Liver (tissue), 9 donors: Measurements from ENCODE around the gene CFAP61. TPM values are rescaled to one million over a fixed set of nuclear protein-coding genes. Genes with fewer than 3 reads are reported as not detected.

Experiments
- DNase-seq: peaks from one replicate; pipeline ENCODE4 v3.0.0-alpha.2; 2017; ENCODE audit warnings: low spot score
- H3K27ac ChIP-seq, 2 donors: one replicate each; pipeline ENCODE4 v1.7.0; 2013; ENCODE audit warnings: inconsistent platforms in 2 of 2, low read length in 2 of 2, control low read depth in 1 of 2, low read depth in 1 of 2, mild to moderate bottlenecking in 1 of 2
- H3K27me3 ChIP-seq, 4 donors: one replicate each; pipeline versions ENCODE4 v1.6.1 to v1.7.0; 2013; ENCODE audit warnings: low read length in 3 of 4, inconsistent platforms in 1 of 4, mild to moderate bottlenecking in 1 of 4, moderate library complexity in 1 of 4; ENCODE audit not compliant: control insufficient read depth in 4 of 4, insufficient read depth in 4 of 4
- H3K36me3 ChIP-seq, 4 donors: one replicate each; pipeline versions ENCODE4 v1.6.1 to v1.7.0; 2013; ENCODE audit warnings: low read length in 3 of 4, mild to moderate bottlenecking in 3 of 4, low read depth in 1 of 4, moderate library complexity in 1 of 4; ENCODE audit not compliant: control insufficient read depth in 4 of 4, insufficient read depth in 3 of 4
- H3K4me1 ChIP-seq, 4 donors: one replicate each; pipeline versions ENCODE4 v1.6.1 to v1.7.0; 2013; ENCODE audit warnings: low read length in 3 of 4, mild to moderate bottlenecking in 3 of 4, moderate library complexity in 1 of 4; ENCODE audit not compliant: control insufficient read depth in 4 of 4, insufficient read depth in 4 of 4
- H3K4me3 ChIP-seq, 3 donors: one replicate each; pipeline versions ENCODE4 v1.6.1 to v1.7.0; 2013; ENCODE audit warnings: low read length in 3 of 3, control low read depth in 1 of 3, low read depth in 1 of 3, mild to moderate bottlenecking in 1 of 3
- H3K9ac ChIP-seq, 2 donors: one replicate each; pipeline ENCODE4 v1.7.0; 2013; ENCODE audit warnings: low read length in 2 of 2, mild to moderate bottlenecking in 2 of 2, moderate library complexity in 2 of 2, control low read depth in 1 of 2, low read depth in 1 of 2
- H3K9me3 ChIP-seq, 4 donors: one replicate each; pipeline versions ENCODE4 v1.6.1 to v1.7.0; 2013; ENCODE audit warnings: low read length in 3 of 4; ENCODE audit not compliant: control insufficient read depth in 4 of 4
- EGR1 ChIP-seq, 2 donors: IDR thresholded peaks; 2 replicates each; pipeline ENCODE4 v1.6.1; 2016 to 2018; ENCODE audit warnings: antibody characterized with exemption in 2 of 2, low read depth in 2 of 2
- FOXA1 ChIP-seq: IDR thresholded peaks from 2 replicates; pipeline ENCODE4 v1.6.1; 2016; ENCODE audit warnings: antibody characterized with exemption
- GABPA ChIP-seq, 2 donors: IDR thresholded peaks in 1 of 2; conservative IDR thresholded peaks in 1 of 2; 2 replicates each; pipeline ENCODE4 v1.6.1; 2016; ENCODE audit warnings: antibody characterized with exemption in 2 of 2, mild to moderate bottlenecking in 1 of 2, moderate library complexity in 1 of 2
- HNF4A ChIP-seq, 2 donors: conservative IDR thresholded peaks; 2 replicates each; pipeline ENCODE4 v1.6.1; 2016; ENCODE audit warnings: antibody characterized with exemption in 2 of 2, mild to moderate bottlenecking in 2 of 2
- HNF4G ChIP-seq: IDR thresholded peaks from 2 replicates; pipeline ENCODE4 v1.6.1; 2016; ENCODE audit warnings: antibody characterized with exemption
- JUND ChIP-seq, 2 donors: IDR thresholded peaks; 2 replicates each; pipeline ENCODE4 v1.6.1; 2016; ENCODE audit warnings: antibody characterized with exemption in 2 of 2
- NR2F2 ChIP-seq: IDR thresholded peaks from 2 replicates; pipeline ENCODE4 v1.6.1; 2016; ENCODE audit warnings: antibody characterized with exemption
- RAD21 ChIP-seq, 2 donors: IDR thresholded peaks; 2 replicates each; pipeline ENCODE4 v1.6.1; 2016; ENCODE audit warnings: antibody characterized with exemption in 2 of 2, mild to moderate bottlenecking in 2 of 2
- SP1 ChIP-seq: IDR thresholded peaks from 2 replicates; pipeline ENCODE4 v1.6.1; 2018; ENCODE audit warnings: antibody characterized with exemption, mild to moderate bottlenecking
- TAF1 ChIP-seq: conservative IDR thresholded peaks from 2 replicates; pipeline ENCODE4 v1.6.1; 2016; ENCODE audit warnings: antibody characterized with exemption, mild to moderate bottlenecking
- YY1 ChIP-seq: IDR thresholded peaks from 2 replicates; pipeline ENCODE4 v1.6.1; 2016; ENCODE audit warnings: antibody characterized with exemption, mild to moderate bottlenecking
- WGBS: extraction: QIAGEN DNeasy Blood & Tissue Kit; methylation state at CpG from one replicate; pipeline ENCODE4 v1.1.7; 2013; 5-methylcytosine and 5-hydroxymethylcytosine counted together
- polyA plus RNA-seq, 2 donors: library from polyadenylated mRNA; stranded (reverse) in 1 of 2; unstranded in 1 of 2; fragments of 200-250 nt in 1 of 2; fragments of >200 nt in 1 of 2; fragmentation: Nextera tagmentation in 1 of 2; extraction: Ambion mirVana in 1 of 2; gene quantifications; one replicate each; pipeline versions ENCODE4 v1.2.1 to v1.2.3, GENCODE V29; 2013 to 2015
- total RNA-seq, 2 donors: library from RNA; depleted of rRNA; stranded (reverse); fragments of >200 nt; gene quantifications; one replicate each; pipeline ENCODE4 v1.2.3, GENCODE V29; 2014
- TF ChIP-seq, protein P1 (sequence below): fragments of 150-350 bp; IDR thresholded peaks from 2 replicates; pipeline ENCODE4 v1.5.1; 2017; ENCODE audit warnings: improper control_type of control experiment, low read depth, low read length; ENCODE audit not compliant: missing input control
- TF ChIP-seq, protein P2 (sequence below): IDR thresholded peaks from 2 replicates; pipeline ENCODE4 v1.6.1; 2016; ENCODE audit warnings: antibody characterized with exemption, mild to moderate bottlenecking
- TF ChIP-seq, protein P3 (sequence below): IDR thresholded peaks from 2 replicates; pipeline ENCODE4 v1.6.1; 2016; ENCODE audit warnings: antibody characterized with exemption
- TF ChIP-seq, protein P4 (sequence below): IDR thresholded peaks from 2 replicates; pipeline ENCODE4 v1.6.1; 2016; ENCODE audit warnings: antibody characterized with exemption
- donor health status: healthy.
- donor health status: healthy.
- donor health status: healthy.
- donor health status: healthy.
- donor health status: healthy.

Gene CFAP61
- total and polyA plus RNA-seq, 4 donors, result 0.05 TPM; not detected in 3

DNA sequence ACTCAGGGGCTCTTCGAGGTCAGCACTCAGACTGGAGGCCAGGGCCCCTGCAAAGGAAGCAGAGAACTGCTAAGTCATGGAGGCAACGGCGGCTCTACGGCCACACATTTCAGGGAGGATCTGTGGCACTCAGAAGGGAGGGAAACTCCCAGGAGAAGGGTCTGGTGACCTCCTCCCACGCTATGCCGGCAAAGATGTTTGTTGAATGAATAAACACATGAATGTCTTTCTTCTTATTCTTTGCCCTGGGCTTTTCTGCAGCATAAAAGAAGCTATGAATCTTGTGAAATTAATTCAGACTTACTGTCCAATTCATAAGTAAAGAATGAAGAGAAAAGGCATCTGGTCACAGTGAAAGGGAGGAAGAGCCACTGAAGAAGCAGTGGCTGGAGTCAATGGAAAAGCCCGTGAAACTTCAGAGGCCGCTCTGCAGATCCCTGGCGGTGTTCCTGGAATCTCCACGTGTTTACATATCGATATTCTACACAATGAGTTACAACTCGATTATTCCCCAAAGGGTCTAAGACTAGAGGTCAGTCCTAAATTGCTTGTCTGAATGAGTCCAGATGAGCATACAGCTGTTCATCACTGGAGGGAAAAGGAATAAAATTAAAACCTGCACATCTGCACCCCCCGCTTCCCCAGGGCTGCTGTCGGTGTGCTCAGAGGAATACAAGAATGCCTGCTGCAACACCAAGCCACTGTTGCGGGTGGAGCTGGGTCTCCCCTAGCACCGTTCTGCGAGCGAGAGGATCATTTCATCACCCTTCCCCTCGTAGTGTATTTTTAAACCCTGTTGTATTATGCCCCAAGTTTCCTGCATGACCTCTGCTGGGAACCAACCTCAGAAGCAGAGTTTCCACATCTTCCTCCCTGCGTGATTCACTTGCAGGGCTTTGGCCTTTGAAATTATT is 341.1 kb downstream of the CFAP61 start:
- Histone ChIP-seq H3K4me3 (no peak overlapping the region), H3K9me3 (no peaks in the 10 kb centered on the region), H3K9ac (no peak overlapping the region), H3K27me3 (no peaks in the 10 kb centered on the region), H3K27ac (no peak overlapping the region), H3K36me3 (peaks cover 9 to 73% (median 20%) of the 10 kb centered on the region in 4 donors), H3K4me1 (no peaks in the 10 kb centered on the region)
- DNase-seq, result no peak
- 86% methylated on average over 20 of the region's 20 CpGs for WGBS
- TF ChIP-seq TAF1 (no peak), SP1 (no peak), GABPA (IDR thresholded peaks at IDR 0.05 in 1 of 2, conservative IDR thresholded peaks at IDR 0.05 in 1 of 2) (no peak), HNF4G (no peak), HNF4A (conservative IDR thresholded peaks at IDR 0.05) (no peak), EGR1 (IDR thresholded peaks at IDR 0.05; ENCODE audit: low read depth in 2 of 2) (no peak), FOXA1 (no peak), YY1 (no peak), RAD21 (IDR thresholded peaks at IDR 0.05) (no peak), NR2F2 (no peak)
- TF ChIP-seq, protein P1, sequence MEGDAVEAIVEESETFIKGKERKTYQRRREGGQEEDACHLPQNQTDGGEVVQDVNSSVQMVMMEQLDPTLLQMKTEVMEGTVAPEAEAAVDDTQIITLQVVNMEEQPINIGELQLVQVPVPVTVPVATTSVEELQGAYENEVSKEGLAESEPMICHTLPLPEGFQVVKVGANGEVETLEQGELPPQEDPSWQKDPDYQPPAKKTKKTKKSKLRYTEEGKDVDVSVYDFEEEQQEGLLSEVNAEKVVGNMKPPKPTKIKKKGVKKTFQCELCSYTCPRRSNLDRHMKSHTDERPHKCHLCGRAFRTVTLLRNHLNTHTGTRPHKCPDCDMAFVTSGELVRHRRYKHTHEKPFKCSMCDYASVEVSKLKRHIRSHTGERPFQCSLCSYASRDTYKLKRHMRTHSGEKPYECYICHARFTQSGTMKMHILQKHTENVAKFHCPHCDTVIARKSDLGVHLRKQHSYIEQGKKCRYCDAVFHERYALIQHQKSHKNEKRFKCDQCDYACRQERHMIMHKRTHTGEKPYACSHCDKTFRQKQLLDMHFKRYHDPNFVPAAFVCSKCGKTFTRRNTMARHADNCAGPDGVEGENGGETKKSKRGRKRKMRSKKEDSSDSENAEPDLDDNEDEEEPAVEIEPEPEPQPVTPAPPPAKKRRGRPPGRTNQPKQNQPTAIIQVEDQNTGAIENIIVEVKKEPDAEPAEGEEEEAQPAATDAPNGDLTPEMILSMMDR, result no peak
- TF ChIP-seq, protein P2, sequence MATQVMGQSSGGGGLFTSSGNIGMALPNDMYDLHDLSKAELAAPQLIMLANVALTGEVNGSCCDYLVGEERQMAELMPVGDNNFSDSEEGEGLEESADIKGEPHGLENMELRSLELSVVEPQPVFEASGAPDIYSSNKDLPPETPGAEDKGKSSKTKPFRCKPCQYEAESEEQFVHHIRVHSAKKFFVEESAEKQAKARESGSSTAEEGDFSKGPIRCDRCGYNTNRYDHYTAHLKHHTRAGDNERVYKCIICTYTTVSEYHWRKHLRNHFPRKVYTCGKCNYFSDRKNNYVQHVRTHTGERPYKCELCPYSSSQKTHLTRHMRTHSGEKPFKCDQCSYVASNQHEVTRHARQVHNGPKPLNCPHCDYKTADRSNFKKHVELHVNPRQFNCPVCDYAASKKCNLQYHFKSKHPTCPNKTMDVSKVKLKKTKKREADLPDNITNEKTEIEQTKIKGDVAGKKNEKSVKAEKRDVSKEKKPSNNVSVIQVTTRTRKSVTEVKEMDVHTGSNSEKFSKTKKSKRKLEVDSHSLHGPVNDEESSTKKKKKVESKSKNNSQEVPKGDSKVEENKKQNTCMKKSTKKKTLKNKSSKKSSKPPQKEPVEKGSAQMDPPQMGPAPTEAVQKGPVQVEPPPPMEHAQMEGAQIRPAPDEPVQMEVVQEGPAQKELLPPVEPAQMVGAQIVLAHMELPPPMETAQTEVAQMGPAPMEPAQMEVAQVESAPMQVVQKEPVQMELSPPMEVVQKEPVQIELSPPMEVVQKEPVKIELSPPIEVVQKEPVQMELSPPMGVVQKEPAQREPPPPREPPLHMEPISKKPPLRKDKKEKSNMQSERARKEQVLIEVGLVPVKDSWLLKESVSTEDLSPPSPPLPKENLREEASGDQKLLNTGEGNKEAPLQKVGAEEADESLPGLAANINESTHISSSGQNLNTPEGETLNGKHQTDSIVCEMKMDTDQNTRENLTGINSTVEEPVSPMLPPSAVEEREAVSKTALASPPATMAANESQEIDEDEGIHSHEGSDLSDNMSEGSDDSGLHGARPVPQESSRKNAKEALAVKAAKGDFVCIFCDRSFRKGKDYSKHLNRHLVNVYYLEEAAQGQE, result no peak
- TF ChIP-seq, protein P3, sequence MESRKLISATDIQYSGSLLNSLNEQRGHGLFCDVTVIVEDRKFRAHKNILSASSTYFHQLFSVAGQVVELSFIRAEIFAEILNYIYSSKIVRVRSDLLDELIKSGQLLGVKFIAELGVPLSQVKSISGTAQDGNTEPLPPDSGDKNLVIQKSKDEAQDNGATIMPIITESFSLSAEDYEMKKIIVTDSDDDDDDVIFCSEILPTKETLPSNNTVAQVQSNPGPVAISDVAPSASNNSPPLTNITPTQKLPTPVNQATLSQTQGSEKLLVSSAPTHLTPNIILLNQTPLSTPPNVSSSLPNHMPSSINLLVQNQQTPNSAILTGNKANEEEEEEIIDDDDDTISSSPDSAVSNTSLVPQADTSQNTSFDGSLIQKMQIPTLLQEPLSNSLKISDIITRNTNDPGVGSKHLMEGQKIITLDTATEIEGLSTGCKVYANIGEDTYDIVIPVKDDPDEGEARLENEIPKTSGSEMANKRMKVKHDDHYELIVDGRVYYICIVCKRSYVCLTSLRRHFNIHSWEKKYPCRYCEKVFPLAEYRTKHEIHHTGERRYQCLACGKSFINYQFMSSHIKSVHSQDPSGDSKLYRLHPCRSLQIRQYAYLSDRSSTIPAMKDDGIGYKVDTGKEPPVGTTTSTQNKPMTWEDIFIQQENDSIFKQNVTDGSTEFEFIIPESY, result no peak
- TF ChIP-seq, protein P4, sequence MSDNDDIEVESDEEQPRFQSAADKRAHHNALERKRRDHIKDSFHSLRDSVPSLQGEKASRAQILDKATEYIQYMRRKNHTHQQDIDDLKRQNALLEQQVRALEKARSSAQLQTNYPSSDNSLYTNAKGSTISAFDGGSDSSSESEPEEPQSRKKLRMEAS, result no peak

DNA sequence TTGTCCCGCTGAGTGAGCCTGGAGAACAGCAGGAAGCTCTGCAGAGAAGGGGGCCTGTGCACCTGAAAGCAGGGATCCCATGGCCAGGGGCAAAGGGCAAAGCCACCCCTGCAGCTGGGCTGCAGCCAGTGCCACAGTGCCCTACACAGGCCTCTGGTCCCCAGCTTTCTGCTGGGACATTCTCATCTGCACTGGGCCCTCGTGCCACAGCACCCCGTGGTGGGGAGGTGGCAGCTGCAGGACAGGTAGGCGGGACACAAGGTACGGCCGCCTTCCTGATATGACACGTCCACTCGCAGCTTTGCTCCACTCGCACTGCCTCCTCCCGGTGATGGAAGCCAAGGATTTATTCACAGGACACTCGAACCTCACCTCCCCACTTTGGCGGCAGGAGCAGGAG is 342.8 kb downstream of the CFAP61 start:
- H3K36me3 ChIP-seq, result peaks cover 9 to 74% (median 18%) of the 10 kb centered on the region in 4 donors
- no peaks in the 10 kb centered on the region for H3K27me3 ChIP-seq

More for the DNA sequence above, 342.8 kb downstream of the CFAP61 start:
- no peak overlapping the region for H3K4me3 ChIP-seq
- no peaks in the 10 kb centered on the region for H3K9me3 ChIP-seq
- no peak overlapping the region for H3K27ac ChIP-seq
- 95% methylated on average over 12 of the region's 12 CpGs for WGBS
- peaks cover 0 to 3% (median 1%) of the 10 kb centered on the region in 4 donors for H3K4me1 ChIP-seq
- DNase-seq, result no peak
- no peak for TF ChIP-seq JUND (IDR thresholded peaks at IDR 0.05)
- TF ChIP-seq, protein P2, result no peak
- no peak for TF ChIP-seq SP1
- no peak overlapping the region for H3K9ac ChIP-seq
